GM15510 (cell line): ENCODE data around the gene EML4.

Source experiments
- POLR2A ChIP-seq: IDR thresholded peaks from 3 replicates; pipeline ENCODE4 v1.6.1; 2011; ENCODE audit warnings: borderline replicate concordance; ENCODE audit not compliant: insufficient read length; ENCODE audit errors: extremely low read depth

The EML4 gene

DNA sequence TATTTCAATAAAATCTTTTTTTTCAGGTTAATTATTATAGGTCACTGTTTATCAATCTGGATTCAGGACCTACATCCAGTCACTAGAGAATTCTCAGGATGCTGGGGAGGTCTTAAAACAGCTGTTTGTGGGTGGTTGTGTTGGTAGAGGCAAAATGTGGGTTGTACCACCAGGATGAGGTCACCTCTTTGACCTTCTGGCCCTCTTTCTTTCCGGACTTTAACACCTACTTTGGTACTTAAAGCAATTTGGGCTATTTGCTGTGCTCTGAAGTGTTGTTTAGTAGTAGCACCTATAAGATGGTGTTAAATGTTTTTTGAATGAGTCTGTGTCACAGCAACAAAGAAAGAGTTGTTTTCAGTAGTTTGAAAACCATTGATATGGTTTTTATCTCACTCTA is 14.6 kb downstream of the EML4 start:
- no peak for TF ChIP-seq POLR2A

DNA sequence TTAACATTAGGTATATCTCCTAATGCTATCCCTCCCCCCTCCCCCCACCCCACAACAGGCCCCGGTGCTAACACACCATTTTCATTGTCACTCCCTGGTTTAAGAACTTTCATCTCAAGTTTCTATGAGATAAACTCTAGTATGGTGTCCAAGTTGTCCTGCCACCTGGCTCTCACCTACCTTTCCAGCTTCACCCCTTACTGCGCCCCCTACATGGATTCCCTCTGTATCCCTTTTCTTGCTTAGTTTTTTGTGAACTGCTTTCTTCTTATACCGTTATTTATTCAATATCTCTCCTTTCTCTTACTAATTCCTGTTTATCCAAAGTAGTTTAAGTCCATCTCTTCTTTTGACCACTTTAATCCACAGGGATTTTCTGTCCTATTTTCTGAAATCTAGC is 15.2 kb downstream of the EML4 start:
- TF ChIP-seq POLR2A, result no peak

DNA sequence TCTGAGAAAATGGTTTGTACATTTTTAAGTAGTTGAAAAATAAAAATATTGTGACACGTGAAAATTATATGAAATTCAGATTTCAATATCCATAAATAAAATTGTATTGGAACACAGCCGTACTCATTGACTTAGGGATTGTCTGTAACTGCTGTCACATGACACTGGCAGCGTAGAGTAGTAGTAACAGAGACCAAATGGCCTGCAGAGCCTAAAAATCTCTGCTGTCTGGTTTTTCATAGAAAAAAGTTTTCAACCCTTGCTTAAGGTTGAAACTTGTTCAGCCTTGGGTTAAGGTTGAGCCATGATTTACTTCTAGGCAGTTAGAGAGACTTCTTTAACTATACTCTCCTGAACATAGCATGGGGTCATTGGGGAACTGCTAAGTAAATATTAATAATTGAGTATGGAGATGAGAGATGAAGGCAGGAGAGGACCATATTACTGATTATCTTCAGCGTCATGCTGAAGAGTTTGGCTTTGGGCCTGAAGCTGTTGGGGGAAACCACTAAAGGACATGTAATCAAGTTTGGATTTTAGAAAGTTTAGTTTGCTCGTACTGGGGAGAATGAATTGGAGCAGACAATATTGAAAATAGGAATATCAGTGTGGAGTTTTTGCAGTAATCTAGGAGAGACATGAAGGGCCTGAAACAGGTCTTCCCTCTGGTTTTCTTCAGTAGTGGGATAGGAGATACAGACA is 16.2 kb downstream of the EML4 start:
- no peak for TF ChIP-seq POLR2A

DNA sequence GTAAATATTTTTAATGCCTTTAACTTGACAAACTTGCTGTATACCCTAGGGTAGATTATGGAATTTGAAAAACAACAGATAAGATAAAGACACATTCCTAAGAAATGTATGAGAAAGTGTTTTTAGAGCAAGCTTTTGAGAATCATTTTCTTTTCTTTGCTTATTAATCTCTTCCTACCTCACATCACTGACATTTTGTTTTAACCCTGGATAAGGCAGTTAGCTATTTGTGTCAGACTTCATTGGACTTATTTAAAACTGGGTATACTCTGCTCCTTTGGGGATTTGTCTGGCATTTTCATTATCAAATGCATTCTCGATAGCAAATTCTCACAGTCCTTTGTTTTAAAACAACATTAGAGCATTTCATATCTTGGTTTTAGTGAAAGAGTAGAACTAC is 17.2 kb downstream of the EML4 start:
- TF ChIP-seq POLR2A, result no peak

DNA sequence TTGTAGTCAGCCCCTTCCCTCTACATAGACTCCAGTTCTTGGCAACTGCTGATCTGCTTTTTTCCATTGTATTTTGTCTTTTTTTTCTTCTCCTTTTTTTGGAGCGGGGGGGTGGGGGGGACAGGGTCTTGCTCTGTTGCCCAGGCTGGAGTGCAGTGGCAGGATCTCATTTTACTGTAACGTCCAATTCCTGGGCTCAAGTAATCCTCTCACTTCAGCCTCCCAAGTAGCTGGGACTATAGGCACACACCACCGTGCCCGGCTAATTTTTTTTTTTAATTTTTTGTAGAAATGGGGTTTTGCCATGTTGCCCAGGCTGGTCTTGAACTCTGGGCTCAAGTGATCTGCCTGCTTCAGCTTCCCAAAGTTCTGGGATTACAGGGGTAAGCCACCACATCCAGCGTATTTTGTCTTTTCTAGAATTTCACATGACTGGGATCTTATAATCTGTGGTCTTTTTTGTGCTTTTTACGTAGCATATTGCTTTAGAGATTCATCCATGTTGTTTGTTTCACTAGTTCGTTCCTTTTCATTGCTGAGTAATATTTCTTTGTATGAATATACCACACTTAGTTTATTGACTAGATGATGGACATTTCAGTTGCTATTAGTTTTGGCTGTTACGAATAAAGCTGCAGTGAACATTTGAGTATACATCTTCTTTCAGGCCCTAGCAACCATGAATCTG is 17.9 kb downstream of the EML4 start:
- TF ChIP-seq POLR2A, result no peak

DNA sequence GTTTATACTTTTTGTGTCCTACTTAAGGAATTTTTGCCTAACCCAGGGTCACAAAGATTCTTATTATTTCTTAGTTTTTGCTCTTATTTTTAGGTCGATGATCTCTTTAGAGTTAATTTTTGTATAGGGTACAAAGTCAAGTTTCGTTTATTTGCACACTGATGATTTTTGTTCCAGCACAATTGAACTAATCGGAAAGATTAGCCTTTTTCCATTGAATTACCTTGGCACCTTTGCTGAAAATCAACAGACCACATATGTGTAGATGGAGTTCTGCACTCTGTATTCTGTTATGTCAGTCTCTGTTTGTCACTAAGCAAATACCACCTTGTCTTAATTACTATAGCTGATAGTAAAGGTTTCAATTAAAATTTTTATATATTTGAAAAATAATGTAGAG is 18.7 kb downstream of the EML4 start:
- no peak for TF ChIP-seq POLR2A

DNA sequence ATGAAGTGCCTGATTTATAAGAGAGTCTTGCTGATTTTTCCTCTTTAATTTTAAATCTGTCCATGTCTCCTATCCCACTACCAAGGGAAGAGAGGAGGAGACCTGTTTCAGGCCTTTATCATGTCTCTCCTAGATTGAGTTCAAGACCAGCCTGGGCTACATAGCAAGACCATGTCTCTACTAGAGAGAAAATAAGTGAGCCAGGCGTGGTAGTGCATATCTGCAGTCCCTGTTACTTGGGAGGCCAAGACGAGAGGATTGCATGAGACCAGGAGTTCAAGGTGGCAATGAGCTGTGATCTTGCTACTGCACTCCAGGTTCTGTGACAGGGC is 20.0 kb downstream of the EML4 start:
- TF ChIP-seq POLR2A, result no peak

DNA sequence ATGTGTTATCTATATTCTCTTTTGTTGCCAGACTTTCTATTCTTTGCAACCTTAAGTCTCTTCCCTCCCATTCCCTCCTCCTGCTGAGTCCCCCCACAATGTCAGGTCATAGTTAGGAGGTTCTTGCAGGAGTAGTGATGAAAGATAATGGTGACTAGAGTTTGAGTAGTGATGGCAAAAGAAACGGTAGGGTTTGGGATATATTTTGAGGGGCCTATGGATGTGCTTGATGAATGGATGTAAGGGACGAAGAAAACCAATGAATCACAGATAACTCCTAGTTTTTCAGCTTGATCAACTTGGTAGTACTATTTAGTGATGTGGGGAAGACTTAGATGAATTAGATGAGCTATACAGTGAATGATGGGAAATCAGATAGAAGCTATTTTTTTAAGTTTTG is 21.0 kb downstream of the EML4 start:
- no peak for TF ChIP-seq POLR2A

DNA sequence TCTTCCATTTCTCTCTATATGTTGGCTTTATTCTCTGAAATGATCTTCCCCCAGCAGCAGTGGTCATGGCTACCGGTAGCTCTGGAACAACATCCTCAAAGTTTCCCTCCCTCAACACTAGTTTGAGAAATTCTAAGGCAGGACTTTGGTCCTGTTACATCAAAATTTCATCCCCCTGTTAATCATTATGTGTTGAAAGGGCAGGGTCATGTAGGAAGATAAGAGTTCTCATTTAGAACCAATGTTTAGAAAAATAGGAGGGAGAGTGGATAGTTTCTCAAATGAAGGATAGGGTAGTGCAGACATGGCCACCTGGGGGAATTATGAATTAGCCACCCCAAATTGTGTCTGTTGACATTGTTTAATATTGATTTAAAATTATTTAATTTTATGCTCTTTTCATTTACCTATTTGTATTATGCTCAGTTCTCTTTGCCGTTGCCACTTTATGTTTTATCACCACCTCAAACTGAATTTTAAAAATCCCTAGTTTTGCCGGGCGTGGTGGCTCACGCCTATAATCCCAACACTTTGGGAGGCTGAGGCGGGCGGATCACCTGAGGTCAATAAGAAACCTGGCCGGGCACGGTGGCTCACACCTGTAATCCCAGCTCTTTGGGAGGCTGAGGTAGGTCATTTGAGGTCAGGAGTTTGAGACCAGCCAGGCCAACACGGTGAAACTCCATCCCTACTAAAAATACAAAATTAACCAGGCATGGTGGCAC is 22.3 kb downstream of the EML4 start:
- no peak for TF ChIP-seq POLR2A

DNA sequence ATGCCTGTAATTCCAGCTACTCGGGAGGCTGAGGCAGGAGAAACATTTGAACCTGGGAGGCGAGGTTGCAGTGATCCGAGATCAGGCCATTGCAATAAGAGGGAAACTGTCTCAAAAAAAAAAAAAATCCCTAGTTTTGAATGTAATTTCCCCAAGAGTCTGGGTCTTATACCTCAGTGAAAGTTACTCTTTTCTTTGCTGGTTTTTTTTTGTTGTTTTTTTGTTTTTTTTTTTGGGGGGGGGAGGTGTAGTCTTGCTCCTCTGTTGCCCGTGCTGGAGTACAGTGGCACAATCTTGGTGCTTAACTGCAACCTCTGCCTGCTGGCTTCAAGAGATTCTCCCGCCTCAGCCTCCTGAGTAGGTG is 22.8 kb downstream of the EML4 start:
- TF ChIP-seq POLR2A, result no peak

DNA sequence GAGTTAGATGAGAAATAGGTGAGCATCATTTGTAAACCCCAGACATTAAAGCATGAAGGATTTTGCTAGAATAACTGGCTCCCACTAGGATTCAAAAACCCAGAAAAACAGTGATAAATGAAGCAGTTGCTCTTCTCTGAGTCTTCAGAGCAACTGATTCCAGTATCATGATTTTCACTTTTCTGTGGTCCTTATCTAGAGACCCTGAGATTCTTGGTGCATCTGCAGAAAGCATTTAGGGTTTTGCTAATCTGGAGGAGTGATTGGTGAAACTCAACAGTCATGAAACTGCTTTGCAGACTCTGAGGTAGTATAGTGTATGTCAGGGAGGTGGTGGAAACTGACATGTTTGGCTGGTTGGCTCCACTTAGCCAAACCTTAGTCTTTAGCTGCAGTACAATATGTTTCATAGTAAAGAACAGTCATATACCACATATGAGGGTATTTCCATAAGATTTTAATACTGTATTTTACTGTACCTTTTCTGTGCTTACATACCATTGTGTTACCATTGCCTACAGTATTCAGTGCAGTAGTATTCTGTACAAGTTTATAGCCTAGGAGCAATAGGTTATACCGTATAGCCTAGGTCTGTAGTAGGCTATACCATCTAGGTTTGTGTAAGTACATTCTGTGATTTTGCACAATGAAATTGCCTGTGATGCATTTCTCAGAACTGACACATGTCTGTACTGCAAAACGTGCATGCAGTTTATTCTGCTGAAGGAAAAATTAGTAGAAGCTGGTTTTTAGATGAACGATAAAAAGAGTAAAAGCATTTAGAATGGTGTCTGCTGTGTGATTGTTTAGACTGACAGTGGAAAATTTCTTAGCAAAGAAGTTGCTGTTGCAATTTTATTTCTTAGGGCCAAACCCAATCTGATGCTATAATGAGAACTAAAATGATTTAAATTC is 23.8 kb downstream of the EML4 start:
- no peak for TF ChIP-seq POLR2A

DNA sequence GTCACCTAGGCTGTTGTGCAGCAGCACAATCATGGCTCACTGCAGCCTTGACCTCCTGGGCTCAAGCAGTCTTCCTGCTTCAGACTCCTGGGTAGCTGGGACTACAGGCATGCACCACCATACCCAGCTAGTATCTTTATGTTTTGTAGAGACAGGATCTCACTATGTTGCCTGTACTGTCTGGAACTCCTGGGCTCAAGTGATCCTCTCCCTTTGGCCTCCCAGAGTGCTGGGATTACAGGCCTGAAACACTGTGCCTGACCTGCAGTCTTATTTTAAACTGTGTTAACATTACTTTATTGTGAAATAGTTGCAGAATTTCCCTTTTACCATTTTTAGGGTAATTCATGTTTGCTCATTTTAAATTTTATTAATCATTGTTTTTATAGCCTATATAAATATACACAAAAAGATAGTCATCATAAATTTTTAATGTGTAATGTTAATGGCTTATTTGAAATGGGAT is 24.6 kb downstream of the EML4 start:
- TF ChIP-seq POLR2A, result no peak

DNA sequence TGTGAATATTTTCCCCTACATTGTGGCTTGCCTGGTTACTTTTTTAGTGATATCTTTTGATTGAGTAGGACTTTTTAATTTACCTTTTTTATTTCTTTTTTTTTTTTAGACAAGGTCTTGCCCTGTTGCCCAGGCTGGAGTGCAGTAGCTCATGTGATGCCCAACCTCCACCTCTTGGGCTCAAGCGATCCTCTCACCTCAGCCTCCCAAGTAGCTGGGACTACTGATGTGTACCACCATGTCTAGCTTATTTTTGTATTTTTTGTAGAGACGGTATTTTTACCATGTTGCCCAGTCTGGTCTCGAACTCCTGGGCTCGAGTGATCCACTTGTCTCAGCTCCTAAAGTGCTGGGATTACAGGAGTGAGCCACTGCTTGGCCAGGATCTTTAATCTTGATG is 25.3 kb downstream of the EML4 start:
- TF ChIP-seq POLR2A, result no peak

DNA sequence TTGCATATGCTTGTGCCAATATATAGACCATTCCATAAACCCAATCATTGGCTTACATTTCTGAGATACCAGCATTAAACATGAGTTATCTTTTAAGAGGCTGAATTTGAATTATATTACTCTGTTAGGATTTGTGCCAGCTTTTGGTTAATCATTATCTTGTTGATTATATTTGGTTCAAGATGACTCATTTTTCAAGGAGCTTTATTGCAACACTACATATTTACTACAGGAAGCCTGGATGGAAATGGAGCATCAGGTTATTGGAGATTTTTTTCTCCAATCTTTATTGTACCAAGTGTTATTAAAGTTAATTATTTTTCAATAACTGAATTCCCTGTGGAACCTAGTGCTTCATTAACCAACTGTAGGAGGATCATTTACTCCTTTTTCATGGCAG is 26.4 kb downstream of the EML4 start:
- TF ChIP-seq POLR2A, result no peak

DNA sequence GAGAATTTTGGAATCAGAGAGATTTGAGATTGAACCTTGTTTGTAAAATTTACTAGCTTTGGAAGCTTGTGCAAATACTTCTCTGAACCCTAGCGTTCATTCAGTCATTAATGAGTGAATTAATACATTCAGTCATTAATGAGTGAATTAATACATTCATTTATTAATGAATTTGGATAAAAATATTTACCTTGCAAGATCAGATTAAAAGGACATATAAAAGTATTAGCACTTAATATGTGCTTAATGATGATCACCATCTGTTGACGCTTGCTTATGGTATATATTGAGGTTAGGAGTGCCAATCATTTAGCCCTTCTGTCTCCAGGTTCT is 26.9 kb downstream of the EML4 start:
- TF ChIP-seq POLR2A, result no peak
